ENCODE measurements around the gene SLC25A22. TPM values are rescaled to one million over a fixed set of nuclear protein-coding genes. Genes with fewer than 3 reads are reported as not detected.

Gene SLC25A22
- total and polyA plus RNA-seq, 10 donors, result 6.3 to 23.2 (median 14.1) TPM

- Histone ChIP-seq H3K4me1 (peaks cover 10 to 43% (median 30%) of the 10 kb centered on the region in 6 donors), H3K9me3 (no peaks in the 10 kb centered on the region), H3K36me3 (peaks cover 0 to 72% (median 42%) of the 10 kb centered on the region in 6 donors), H3K4me3 (no peak overlapping the region), H3K27ac (no peak overlapping the region), H3K27me3 (replicated peaks in 1 of 7) (no peaks in the 10 kb centered on the region)
- WGBS, 5 donors, result 83 to 91% (median 90%) methylated on average over 3 to 34 of the region's 34 CpGs
- intact Hi-C loops (cut with DNase I; ENCODE audit: low total_unique reads), result no loop called here
- TF ChIP-seq CTCF (IDR thresholded peaks at IDR 0.05 in 8 of 11, conservative IDR thresholded peaks at IDR 0.05 in 3 of 11) (no peak), POLR2A (IDR thresholded peaks at IDR 0.05) (no peak), POLR2AphosphoS5 (IDR thresholded peaks at IDR 0.05) (no peak)
- DNase-seq, result no peak
Measured at GRCh38 chr11:772429-773390, 25.4 kb downstream of the SLC25A22 start.

GRCh38 chr11:771617-772204 lies 26.4 kb downstream of the SLC25A22 start:
- intact Hi-C loops (cut with DNase I; ENCODE audit: low total_unique reads), result no loop called here
- H3K4me1 ChIP-seq, result peaks cover 9 to 39% (median 28%) of the 10 kb centered on the region in 6 donors
- WGBS, 5 donors, result 85 to 94% (median 91%) methylated on average over 8 to 15 of the region's 15 CpGs
- DNase-seq, result no peak
- H3K4me3 ChIP-seq, result no peak overlapping the region
- H3K27me3 ChIP-seq (replicated peaks in 1 of 7), result no peaks in the 10 kb centered on the region
- H3K9me3 ChIP-seq, result no peaks in the 10 kb centered on the region
- peaks cover 0 to 82% (median 46%) of the 10 kb centered on the region in 6 donors for H3K36me3 ChIP-seq
- TF ChIP-seq CTCF (IDR thresholded peaks at IDR 0.05 in 8 of 11, conservative IDR thresholded peaks at IDR 0.05 in 3 of 11), result no peak
- TF ChIP-seq POLR2AphosphoS5 (IDR thresholded peaks at IDR 0.05), result no peak
- TF ChIP-seq POLR2A (IDR thresholded peaks at IDR 0.05), result no peak
- H3K27ac ChIP-seq, result no peak overlapping the region

GRCh38 chr11:770642-771616 lies 27.2 kb downstream of the SLC25A22 start:
- H3K27me3 ChIP-seq (replicated peaks in 1 of 7), result no peaks in the 10 kb centered on the region
- peaks cover under 1 to 31% (median 20%) of the 10 kb centered on the region in 6 donors for H3K4me1 ChIP-seq
- intact Hi-C loops (cut with DNase I; ENCODE audit: low total_unique reads), result no loop called here
- no peak overlapping the region for H3K4me3 ChIP-seq
- no peaks in the 10 kb centered on the region for H3K9me3 ChIP-seq
- WGBS, 5 donors, result 86 to 95% (median 93%) methylated on average over 21 to 32 of the region's 32 CpGs
- no peak for TF ChIP-seq POLR2A (IDR thresholded peaks at IDR 0.05)
- no peak for TF ChIP-seq CTCF (IDR thresholded peaks at IDR 0.05 in 8 of 11, conservative IDR thresholded peaks at IDR 0.05 in 3 of 11)
- peak in 1 of 3 donors; percentile 46 for TF ChIP-seq POLR2AphosphoS5 (IDR thresholded peaks at IDR 0.05)
- H3K27ac ChIP-seq, result no peak overlapping the region
- DNase-seq, result no peak
- peaks cover 0 to 90% (median 54%) of the 10 kb centered on the region in 6 donors for H3K36me3 ChIP-seq

Data from spleen (tissue), 11 donors.